ENCODE measurements around the gene ACSF2.

The ACSF2 gene

DNA sequence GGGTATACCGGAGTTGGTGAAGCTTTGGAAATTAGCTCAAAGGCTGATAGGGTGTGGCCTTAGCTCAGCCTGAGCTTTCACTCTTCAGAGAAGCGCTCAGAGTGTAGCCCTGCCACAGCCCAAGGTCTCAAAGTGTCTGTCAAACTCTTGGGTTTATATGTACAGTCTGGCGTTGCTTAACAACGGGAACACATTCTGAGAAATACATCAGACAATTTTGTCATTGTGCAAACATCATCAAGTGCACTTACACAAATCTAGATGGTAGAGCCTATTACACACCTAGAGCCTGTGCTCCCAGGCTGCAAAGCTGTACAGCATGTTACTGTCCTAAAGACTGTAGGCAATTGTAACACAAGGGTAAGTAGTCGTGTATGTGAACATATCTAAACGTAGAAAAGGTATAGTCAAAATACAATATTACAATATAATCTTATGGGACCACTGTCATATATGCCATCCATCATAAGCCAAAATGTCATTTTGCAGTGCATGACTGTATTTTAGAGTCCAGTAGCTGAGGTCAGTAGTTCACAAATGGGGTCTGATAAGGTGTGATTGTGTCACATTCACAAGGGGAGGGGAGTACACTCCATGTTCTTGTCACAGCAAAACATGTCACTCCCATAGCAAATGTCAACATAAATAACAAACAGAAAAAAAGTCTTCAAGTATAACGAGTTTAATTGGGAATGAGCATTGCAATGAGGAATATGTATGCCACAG, 22.0 kb downstream of the ACSF2 start:
- no peak for DNase-seq (ENCODE audit: low spot score)
- TF ChIP-seq, protein P1, sequence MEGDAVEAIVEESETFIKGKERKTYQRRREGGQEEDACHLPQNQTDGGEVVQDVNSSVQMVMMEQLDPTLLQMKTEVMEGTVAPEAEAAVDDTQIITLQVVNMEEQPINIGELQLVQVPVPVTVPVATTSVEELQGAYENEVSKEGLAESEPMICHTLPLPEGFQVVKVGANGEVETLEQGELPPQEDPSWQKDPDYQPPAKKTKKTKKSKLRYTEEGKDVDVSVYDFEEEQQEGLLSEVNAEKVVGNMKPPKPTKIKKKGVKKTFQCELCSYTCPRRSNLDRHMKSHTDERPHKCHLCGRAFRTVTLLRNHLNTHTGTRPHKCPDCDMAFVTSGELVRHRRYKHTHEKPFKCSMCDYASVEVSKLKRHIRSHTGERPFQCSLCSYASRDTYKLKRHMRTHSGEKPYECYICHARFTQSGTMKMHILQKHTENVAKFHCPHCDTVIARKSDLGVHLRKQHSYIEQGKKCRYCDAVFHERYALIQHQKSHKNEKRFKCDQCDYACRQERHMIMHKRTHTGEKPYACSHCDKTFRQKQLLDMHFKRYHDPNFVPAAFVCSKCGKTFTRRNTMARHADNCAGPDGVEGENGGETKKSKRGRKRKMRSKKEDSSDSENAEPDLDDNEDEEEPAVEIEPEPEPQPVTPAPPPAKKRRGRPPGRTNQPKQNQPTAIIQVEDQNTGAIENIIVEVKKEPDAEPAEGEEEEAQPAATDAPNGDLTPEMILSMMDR (IDR thresholded peaks at IDR 0.05; ENCODE audit: extremely low read depth, insufficient read depth, missing control alignments) = no peak
- in situ Hi-C loops (cut with MboI; ENCODE audit: low pct_unique_long_range_greater_than_20kb, low sequenced_read_pairs, unreplicated experiment) = no loop called here

DNA sequence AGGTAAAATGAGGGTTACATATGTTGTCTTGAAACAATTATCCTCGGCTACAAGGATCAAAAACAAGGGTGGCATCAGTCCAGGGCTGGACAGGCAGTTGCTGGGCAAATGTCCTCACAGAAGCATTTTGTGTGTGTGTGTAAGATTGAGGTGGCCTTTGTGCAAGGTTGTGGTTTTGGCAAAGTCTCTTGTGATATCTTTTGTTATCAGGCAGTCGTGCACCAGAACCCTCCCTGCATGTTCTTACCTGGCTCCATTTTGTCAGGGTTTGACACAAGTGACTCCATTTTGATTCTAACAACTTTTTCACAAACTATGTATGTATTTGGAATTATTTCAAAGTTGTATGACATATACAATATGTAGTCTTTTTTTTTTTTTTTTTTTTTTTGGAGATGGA, 22.6 kb downstream of the ACSF2 start:
- in situ Hi-C loops (cut with MboI; ENCODE audit: low pct_unique_long_range_greater_than_20kb, low sequenced_read_pairs, unreplicated experiment) = no loop called here
- TF ChIP-seq, protein P1 (IDR thresholded peaks at IDR 0.05; ENCODE audit: extremely low read depth, insufficient read depth, missing control alignments) = no peak
- no peak for DNase-seq (ENCODE audit: low spot score)

DNA sequence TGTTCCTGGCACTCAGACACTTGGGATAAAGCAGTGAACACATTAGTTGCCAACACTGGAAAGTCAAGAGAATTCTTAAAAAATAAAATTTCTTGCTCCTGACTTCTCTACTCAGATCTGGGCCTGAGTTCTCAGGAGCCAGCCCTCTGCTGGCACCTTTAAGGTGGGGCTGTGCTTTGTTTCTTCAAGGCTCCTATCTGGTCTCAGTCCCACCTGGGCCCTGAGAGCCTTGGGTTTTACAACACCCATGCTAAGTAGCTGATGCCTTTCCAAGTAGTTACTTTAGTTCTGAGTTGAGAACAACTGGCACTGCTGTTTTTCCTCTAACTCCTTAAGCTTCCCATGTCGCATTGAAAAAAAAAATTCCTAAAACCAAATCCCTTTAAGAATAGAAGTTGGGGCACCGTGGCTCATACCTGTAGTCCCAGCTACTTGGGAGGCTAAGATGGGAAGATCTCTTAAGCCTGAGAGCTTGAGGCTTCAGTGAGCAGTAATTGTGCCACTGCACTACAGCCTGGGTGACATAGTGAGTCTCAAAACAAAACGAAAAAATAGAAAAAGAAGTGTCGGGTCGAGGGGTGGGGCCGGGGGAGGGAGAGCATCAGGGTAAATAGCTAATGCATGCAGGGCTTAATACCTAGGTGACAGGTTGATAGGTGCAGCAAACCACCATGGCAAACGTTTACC, 26.1 kb downstream of the ACSF2 start:
- in situ Hi-C loops (cut with MboI; ENCODE audit: low pct_unique_long_range_greater_than_20kb, low sequenced_read_pairs, unreplicated experiment) = no loop called here
- no peak for DNase-seq (ENCODE audit: low spot score)
- TF ChIP-seq, protein P1 (IDR thresholded peaks at IDR 0.05; ENCODE audit: extremely low read depth, insufficient read depth, missing control alignments) = no peak

DNA sequence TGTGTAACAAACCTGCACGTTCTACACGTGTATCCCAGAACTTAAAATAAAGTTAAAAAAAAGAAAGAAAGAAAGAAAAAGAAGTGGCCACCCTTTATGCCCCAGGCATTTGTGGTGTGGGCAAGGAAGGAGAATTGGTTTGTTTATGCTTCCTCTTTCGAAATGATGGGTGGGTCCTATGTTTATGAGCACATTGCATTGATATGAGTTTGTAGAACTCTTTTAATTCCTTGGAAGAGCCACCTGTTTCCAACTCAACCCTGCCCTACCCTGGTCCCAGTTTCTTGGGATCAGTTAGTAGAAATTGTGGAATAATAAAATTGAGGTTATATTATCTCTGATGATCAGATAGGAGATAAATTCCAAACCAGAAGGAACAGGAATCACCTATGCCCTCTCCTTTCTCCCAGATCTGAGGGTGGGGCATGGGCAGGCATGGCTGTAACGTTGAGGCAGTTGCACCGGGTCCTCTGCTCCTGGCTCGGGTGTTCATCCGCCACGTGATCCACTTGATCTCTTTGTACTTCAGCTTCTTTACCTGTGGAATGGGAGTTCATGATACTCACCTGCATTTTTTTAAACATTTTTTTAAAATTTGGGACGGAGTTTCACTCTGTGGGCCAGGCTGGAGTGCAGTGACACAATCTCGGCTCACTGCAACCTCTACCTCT, 26.7 kb downstream of the ACSF2 start:
- TF ChIP-seq, protein P1 (IDR thresholded peaks at IDR 0.05; ENCODE audit: extremely low read depth, insufficient read depth, missing control alignments) = no peak
- DNase-seq (ENCODE audit: low spot score) = no peak
- in situ Hi-C loops (cut with MboI; ENCODE audit: low pct_unique_long_range_greater_than_20kb, low sequenced_read_pairs, unreplicated experiment) = no loop called here

DNA sequence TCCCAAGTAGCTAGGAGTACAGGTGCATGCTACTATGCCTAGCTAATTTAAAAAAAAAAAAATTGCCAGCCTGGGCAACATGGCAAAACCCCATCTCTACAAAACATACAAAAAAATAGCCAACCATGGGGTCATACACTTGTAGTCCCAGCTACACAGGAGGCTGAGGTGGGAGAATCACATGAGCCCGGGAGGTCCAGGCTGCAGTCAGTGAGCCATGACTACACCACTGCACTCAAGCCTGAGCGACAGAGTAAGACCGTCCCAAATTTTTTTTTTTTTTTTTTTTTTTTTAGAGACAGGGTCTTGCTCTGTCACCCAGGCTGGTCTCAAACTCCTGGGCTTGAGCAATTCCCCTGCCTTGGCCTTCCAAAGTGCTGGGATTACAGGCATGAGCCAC, 27.9 kb downstream of the ACSF2 start:
- DNase-seq (ENCODE audit: low spot score) = no peak
- TF ChIP-seq, protein P1 (IDR thresholded peaks at IDR 0.05; ENCODE audit: extremely low read depth, insufficient read depth, missing control alignments) = no peak
- in situ Hi-C loops (cut with MboI; ENCODE audit: low pct_unique_long_range_greater_than_20kb, low sequenced_read_pairs, unreplicated experiment) = no loop called here

DNA sequence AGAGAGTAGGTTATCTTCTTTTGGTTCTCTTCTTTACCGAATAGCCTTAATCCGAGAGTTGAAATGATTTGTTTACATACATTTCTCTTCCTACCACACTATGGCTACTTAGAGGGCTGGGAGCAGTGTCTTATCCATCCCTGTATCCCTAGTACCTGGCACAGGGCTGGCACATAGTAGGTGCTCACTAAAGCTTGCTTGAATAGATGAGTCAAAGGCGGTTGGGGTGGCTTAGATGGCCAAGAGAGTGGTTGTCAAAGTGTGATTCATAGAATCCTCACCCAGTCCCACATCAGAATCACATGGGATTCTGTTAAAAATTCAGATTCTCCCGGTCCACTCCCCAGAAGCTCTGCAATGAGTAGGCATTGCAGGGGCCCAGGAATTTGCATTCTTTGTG, 31.6 kb downstream of the ACSF2 start:
- no peak for DNase-seq (ENCODE audit: low spot score)
- TF ChIP-seq, protein P1 (IDR thresholded peaks at IDR 0.05; ENCODE audit: extremely low read depth, insufficient read depth, missing control alignments) = no peak
- in situ Hi-C loops (cut with MboI; ENCODE audit: low pct_unique_long_range_greater_than_20kb, low sequenced_read_pairs, unreplicated experiment) = no loop called here
